WTC11 (cell line): Measurements from ENCODE around the gene CASP12. TPM values are rescaled to one million over a fixed set of nuclear protein-coding genes. Genes with fewer than 3 reads are reported as not detected.
A peak's percentile ranks its signal among the peaks of the same experiment; 100 is the strongest.

Source experiments
- ATAC-seq: fragments of 200-7000 bp; cut with Tn5 transposase; 2 replicates; pipeline ENCODE4 v1.10.0; 2021; ENCODE audit warnings: mild to moderate bottlenecking, moderate library complexity
- CTCF ChIA-PET: fragments of 300-600 bp; sonication (Branson Sonifier 250); formaldehyde crosslinking; loops from one replicate; lab custom pipeline; 2021; ENCODE audit warnings: antibody characterized with exemption; lab: Charles Lee
- POLR2A ChIA-PET: fragments of 350-600 bp; sonication (Branson Sonifier 250); formaldehyde crosslinking; loops from one replicate; lab custom pipeline; 2021; ENCODE audit warnings: antibody characterized with exemption; lab: Charles Lee
- DNase-seq: peaks from one replicate; pipeline ENCODE4 v3.0.0; 2021; ENCODE audit warnings: low spot score
- H3K27ac Mint-ChIP-seq: 2 replicates; pipeline ENCODE4 v1.8.0; 2021; ENCODE audit warnings: mixed read lengths
- H3K27me3 Mint-ChIP-seq: 2 replicates; pipeline ENCODE4 v1.8.0; 2021; ENCODE audit warnings: low read depth, mild to moderate bottlenecking, moderate library complexity, mixed read lengths
- H3K36me3 Mint-ChIP-seq: 2 replicates; pipeline ENCODE4 v1.8.0; 2021; ENCODE audit warnings: mixed read lengths
- H3K4me1 Mint-ChIP-seq: 2 replicates; pipeline ENCODE4 v1.8.0; 2022; ENCODE audit warnings: mixed read lengths
- H3K4me3 Mint-ChIP-seq: 2 replicates; pipeline ENCODE4 v1.8.0; 2021; ENCODE audit warnings: mild to moderate bottlenecking, moderate library complexity, mixed read lengths
- H3K9me3 Mint-ChIP-seq: 2 replicates; pipeline ENCODE4 v1.8.0; 2021; ENCODE audit warnings: mixed read lengths
- CREM ChIP-seq: sonication (generic); formaldehyde crosslinking; IDR thresholded peaks from 2 replicates; pipeline ENCODE4 v1.8.1; 2022; ENCODE audit warnings: mild to moderate bottlenecking, missing genetic modification reagents, moderate library complexity
- ETV6 ChIP-seq: sonication (generic); formaldehyde crosslinking; IDR thresholded peaks from 2 replicates; pipeline ENCODE4 v1.8.1; 2022; ENCODE audit warnings: mild to moderate bottlenecking, missing genetic modification reagents
- GRHL2 ChIP-seq: fragments of 250-450 bp; sonication (Bioruptor Pico); IDR thresholded peaks from 2 replicates; pipeline ENCODE4 v1.8.0; 2022; ENCODE audit warnings: mild to moderate bottlenecking, moderate library complexity; ENCODE audit not compliant: insufficient replicate concordance, severe bottlenecking
- IRF2 ChIP-seq: sonication (generic); formaldehyde crosslinking; IDR thresholded peaks from 2 replicates; pipeline ENCODE4 v1.8.0; 2022; ENCODE audit warnings: low read depth, missing genetic modification reagents, borderline replicate concordance
- MYBL2 ChIP-seq: sonication (generic); formaldehyde crosslinking; IDR thresholded peaks from 2 replicates; pipeline ENCODE4 v1.8.1; 2023; ENCODE audit warnings: mild to moderate bottlenecking, moderate library complexity, missing genetic modification reagents
- NFATC4 ChIP-seq: fragments of 250-450 bp; sonication (Bioruptor Pico); IDR thresholded peaks from 2 replicates; pipeline ENCODE4 v1.9.0; 2021; ENCODE audit warnings: mild to moderate bottlenecking
- SMAD3 ChIP-seq: sonication (generic); formaldehyde crosslinking; IDR thresholded peaks from 2 replicates; pipeline ENCODE4 v1.8.0; 2022; ENCODE audit warnings: missing genetic modification reagents, mild to moderate bottlenecking, borderline replicate concordance
- TEAD4 ChIP-seq: sonication (generic); formaldehyde crosslinking; IDR thresholded peaks from 2 replicates; pipeline ENCODE4 v1.8.0; 2022; ENCODE audit warnings: mild to moderate bottlenecking, missing genetic modification reagents
- ZNF232 ChIP-seq: sonication (generic); formaldehyde crosslinking; IDR thresholded peaks from 2 replicates; pipeline ENCODE4 v1.8.0; 2022; ENCODE audit warnings: mild to moderate bottlenecking, missing genetic modification reagents
- ZNF263 ChIP-seq: sonication (generic); formaldehyde crosslinking; IDR thresholded peaks from 2 replicates; pipeline ENCODE4 v1.8.1; 2022; ENCODE audit warnings: low read depth, mild to moderate bottlenecking, moderate library complexity, missing genetic modification reagents
- ZNF416 ChIP-seq: fragments of 250-450 bp; sonication (Bioruptor Pico); IDR thresholded peaks from 2 replicates; pipeline ENCODE4 v1.9.0; 2021; ENCODE audit warnings: mild to moderate bottlenecking, inconsistent platforms
- total RNA-seq: library from RNA; stranded (reverse); gene quantifications from 3 replicates; pipeline ENCODE4 v1.2.3, GENCODE V29; 2021
- TF ChIP-seq, protein P1 (sequence below): sonication (generic); formaldehyde crosslinking; IDR thresholded peaks from 2 replicates; pipeline ENCODE4 v1.8.0; 2023; ENCODE audit warnings: missing genetic modification reagents, mild to moderate bottlenecking, borderline replicate concordance
- TF ChIP-seq, protein P2 (sequence below): sonication (generic); formaldehyde crosslinking; IDR thresholded peaks from 2 replicates; pipeline ENCODE4 v1.8.1; 2023; ENCODE audit warnings: mild to moderate bottlenecking, missing genetic modification reagents, borderline replicate concordance
- TF ChIP-seq, protein P3 (sequence below): fragments of 250-450 bp; sonication (Bioruptor Pico); IDR thresholded peaks from 2 replicates; pipeline ENCODE4 v1.9.0; 2021; ENCODE audit warnings: mild to moderate bottlenecking, borderline replicate concordance
- TF ChIP-seq, protein P4 (sequence below): sonication (generic); formaldehyde crosslinking; IDR thresholded peaks from 2 replicates; pipeline ENCODE4 v1.8.0; 2022; ENCODE audit warnings: mild to moderate bottlenecking, missing genetic modification reagents
- TF ChIP-seq, protein P5 (sequence below): sonication (generic); formaldehyde crosslinking; IDR thresholded peaks from 2 replicates; pipeline ENCODE4 v1.8.1; 2022; ENCODE audit warnings: mild to moderate bottlenecking, missing genetic modification reagents, moderate library complexity, borderline replicate concordance

The CASP12 gene
- total RNA-seq, 1 experiment from 2014 or later, result not detected

DNA sequence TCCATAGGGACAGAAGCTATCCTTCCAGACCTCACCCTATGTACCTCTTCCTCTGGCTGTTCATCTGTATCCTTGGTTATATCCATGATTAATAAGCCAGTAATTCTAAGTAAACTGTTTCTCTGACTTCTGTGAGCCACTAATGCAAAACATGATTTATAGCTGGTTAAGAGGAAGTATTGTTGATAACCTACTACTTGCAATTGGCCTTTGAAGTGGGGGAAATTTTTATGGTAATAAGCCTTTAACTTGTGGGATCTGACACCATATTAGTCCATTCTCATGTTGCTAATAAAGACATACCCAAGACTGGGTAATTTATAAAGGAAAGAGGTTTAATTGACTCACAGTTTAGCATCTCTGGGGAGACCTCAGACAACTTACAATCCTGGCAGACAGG lies 21.9 kb downstream of the CASP12 start (continued):
- TF ChIP-seq, protein P1, sequence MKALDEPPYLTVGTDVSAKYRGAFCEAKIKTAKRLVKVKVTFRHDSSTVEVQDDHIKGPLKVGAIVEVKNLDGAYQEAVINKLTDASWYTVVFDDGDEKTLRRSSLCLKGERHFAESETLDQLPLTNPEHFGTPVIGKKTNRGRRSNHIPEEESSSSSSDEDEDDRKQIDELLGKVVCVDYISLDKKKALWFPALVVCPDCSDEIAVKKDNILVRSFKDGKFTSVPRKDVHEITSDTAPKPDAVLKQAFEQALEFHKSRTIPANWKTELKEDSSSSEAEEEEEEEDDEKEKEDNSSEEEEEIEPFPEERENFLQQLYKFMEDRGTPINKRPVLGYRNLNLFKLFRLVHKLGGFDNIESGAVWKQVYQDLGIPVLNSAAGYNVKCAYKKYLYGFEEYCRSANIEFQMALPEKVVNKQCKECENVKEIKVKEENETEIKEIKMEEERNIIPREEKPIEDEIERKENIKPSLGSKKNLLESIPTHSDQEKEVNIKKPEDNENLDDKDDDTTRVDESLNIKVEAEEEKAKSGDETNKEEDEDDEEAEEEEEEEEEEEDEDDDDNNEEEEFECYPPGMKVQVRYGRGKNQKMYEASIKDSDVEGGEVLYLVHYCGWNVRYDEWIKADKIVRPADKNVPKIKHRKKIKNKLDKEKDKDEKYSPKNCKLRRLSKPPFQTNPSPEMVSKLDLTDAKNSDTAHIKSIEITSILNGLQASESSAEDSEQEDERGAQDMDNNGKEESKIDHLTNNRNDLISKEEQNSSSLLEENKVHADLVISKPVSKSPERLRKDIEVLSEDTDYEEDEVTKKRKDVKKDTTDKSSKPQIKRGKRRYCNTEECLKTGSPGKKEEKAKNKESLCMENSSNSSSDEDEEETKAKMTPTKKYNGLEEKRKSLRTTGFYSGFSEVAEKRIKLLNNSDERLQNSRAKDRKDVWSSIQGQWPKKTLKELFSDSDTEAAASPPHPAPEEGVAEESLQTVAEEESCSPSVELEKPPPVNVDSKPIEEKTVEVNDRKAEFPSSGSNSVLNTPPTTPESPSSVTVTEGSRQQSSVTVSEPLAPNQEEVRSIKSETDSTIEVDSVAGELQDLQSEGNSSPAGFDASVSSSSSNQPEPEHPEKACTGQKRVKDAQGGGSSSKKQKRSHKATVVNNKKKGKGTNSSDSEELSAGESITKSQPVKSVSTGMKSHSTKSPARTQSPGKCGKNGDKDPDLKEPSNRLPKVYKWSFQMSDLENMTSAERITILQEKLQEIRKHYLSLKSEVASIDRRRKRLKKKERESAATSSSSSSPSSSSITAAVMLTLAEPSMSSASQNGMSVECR (CRISPR knock-in tag), result no peak
- TF ChIP-seq SMAD3 (CRISPR knock-in tag) (no peak), TEAD4 (CRISPR knock-in tag) (no peak)
- TF ChIP-seq, protein P2, sequence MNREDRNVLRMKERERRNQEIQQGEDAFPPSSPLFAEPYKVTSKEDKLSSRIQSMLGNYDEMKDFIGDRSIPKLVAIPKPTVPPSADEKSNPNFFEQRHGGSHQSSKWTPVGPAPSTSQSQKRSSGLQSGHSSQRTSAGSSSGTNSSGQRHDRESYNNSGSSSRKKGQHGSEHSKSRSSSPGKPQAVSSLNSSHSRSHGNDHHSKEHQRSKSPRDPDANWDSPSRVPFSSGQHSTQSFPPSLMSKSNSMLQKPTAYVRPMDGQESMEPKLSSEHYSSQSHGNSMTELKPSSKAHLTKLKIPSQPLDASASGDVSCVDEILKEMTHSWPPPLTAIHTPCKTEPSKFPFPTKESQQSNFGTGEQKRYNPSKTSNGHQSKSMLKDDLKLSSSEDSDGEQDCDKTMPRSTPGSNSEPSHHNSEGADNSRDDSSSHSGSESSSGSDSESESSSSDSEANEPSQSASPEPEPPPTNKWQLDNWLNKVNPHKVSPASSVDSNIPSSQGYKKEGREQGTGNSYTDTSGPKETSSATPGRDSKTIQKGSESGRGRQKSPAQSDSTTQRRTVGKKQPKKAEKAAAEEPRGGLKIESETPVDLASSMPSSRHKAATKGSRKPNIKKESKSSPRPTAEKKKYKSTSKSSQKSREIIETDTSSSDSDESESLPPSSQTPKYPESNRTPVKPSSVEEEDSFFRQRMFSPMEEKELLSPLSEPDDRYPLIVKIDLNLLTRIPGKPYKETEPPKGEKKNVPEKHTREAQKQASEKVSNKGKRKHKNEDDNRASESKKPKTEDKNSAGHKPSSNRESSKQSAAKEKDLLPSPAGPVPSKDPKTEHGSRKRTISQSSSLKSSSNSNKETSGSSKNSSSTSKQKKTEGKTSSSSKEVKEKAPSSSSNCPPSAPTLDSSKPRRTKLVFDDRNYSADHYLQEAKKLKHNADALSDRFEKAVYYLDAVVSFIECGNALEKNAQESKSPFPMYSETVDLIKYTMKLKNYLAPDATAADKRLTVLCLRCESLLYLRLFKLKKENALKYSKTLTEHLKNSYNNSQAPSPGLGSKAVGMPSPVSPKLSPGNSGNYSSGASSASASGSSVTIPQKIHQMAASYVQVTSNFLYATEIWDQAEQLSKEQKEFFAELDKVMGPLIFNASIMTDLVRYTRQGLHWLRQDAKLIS (CRISPR knock-in tag), result no peak
- TF ChIP-seq, all 79 proteins: peak for 0

DNA sequence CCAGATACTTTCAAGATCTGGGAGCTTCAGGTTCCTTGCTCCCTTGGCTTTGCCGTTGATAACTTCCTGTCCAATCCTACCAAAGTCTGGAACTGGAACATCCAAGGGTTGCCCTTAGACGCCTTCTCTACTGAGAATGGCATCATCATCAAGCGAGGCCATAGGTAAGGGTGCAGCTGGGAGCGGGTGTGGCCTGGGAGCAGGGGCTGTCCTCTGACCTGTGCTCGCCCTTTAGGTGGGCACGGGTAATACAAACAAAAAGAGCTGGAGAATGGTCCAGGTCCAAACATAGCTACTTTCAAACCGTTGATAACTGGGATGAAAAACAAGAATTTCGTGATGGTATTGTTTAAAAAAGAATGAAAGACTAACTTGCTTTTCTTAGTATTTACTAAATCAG lies 25.0 kb downstream of the CASP12 start:
- no peaks in the 10 kb centered on the region for H3K27me3 Mint-ChIP-seq
- peak; percentile 37 for DNase-seq
- H3K4me3 Mint-ChIP-seq, result no peak overlapping the region
- peaks cover 2% of the 10 kb centered on the region; the same call in 1 of the 2 replicates for H3K36me3 Mint-ChIP-seq
- peak; percentile 95 for ATAC-seq
- no peak overlapping the region for H3K27ac Mint-ChIP-seq
- H3K9me3 Mint-ChIP-seq, result peaks cover 3% of the 10 kb centered on the region; the same call in 1 of the 2 replicates
- H3K4me1 Mint-ChIP-seq, result peaks cover 10% of the 10 kb centered on the region
- CTCF ChIA-PET, result interaction anchor here (0.5 to 1.4 kb wide), 16 partner anchors 10 to 619 kb away, joined by 3 to 7 read pairs (median 4); partner anchors contain the start of gene CASP12
- TF ChIP-seq ZNF263 (no peak), ETV6 (CRISPR knock-in tag) (no peak), ZNF416 (CRISPR knock-in tag) (no peak), NFATC4 (CRISPR knock-in tag) (no peak), IRF2 (CRISPR knock-in tag) (no peak), SMAD3 (CRISPR knock-in tag) (no peak), CREM (no peak), GRHL2 (no peak), MYBL2 (no peak), ZNF232 (CRISPR knock-in tag) (no peak)
- TF ChIP-seq, protein P3, sequence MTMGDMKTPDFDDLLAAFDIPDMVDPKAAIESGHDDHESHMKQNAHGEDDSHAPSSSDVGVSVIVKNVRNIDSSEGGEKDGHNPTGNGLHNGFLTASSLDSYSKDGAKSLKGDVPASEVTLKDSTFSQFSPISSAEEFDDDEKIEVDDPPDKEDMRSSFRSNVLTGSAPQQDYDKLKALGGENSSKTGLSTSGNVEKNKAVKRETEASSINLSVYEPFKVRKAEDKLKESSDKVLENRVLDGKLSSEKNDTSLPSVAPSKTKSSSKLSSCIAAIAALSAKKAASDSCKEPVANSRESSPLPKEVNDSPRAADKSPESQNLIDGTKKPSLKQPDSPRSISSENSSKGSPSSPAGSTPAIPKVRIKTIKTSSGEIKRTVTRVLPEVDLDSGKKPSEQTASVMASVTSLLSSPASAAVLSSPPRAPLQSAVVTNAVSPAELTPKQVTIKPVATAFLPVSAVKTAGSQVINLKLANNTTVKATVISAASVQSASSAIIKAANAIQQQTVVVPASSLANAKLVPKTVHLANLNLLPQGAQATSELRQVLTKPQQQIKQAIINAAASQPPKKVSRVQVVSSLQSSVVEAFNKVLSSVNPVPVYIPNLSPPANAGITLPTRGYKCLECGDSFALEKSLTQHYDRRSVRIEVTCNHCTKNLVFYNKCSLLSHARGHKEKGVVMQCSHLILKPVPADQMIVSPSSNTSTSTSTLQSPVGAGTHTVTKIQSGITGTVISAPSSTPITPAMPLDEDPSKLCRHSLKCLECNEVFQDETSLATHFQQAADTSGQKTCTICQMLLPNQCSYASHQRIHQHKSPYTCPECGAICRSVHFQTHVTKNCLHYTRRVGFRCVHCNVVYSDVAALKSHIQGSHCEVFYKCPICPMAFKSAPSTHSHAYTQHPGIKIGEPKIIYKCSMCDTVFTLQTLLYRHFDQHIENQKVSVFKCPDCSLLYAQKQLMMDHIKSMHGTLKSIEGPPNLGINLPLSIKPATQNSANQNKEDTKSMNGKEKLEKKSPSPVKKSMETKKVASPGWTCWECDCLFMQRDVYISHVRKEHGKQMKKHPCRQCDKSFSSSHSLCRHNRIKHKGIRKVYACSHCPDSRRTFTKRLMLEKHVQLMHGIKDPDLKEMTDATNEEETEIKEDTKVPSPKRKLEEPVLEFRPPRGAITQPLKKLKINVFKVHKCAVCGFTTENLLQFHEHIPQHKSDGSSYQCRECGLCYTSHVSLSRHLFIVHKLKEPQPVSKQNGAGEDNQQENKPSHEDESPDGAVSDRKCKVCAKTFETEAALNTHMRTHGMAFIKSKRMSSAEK, result no peak
- TF ChIP-seq, protein P4, sequence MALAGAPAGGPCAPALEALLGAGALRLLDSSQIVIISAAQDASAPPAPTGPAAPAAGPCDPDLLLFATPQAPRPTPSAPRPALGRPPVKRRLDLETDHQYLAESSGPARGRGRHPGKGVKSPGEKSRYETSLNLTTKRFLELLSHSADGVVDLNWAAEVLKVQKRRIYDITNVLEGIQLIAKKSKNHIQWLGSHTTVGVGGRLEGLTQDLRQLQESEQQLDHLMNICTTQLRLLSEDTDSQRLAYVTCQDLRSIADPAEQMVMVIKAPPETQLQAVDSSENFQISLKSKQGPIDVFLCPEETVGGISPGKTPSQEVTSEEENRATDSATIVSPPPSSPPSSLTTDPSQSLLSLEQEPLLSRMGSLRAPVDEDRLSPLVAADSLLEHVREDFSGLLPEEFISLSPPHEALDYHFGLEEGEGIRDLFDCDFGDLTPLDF (CRISPR knock-in tag), result no peak
- TF ChIP-seq, protein P5, sequence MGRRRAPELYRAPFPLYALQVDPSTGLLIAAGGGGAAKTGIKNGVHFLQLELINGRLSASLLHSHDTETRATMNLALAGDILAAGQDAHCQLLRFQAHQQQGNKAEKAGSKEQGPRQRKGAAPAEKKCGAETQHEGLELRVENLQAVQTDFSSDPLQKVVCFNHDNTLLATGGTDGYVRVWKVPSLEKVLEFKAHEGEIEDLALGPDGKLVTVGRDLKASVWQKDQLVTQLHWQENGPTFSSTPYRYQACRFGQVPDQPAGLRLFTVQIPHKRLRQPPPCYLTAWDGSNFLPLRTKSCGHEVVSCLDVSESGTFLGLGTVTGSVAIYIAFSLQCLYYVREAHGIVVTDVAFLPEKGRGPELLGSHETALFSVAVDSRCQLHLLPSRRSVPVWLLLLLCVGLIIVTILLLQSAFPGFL (CRISPR knock-in tag), result no peak
- POLR2A ChIA-PET, result no interaction called here
